GM12878 (cell line): ENCODE results near the gene STXBP3. TPM values are rescaled to one million over a fixed set of nuclear protein-coding genes. Genes with fewer than 3 reads are reported as not detected.
"Not testable (repeated sequence)": the region's sequence is repeated elsewhere in the genome, so short reads cannot be mapped to it uniquely, and the experiment has no call there.

Experiments
- ATAC-seq: fragments of 200-7000 bp; cut with Tn5 transposase; 3 replicates; pipeline ENCODE4 v1.9.1; 2020; ENCODE audit warnings: mild to moderate bottlenecking, moderate library complexity
- BruUV-seq: library from RNA; stranded (reverse); fragments of 400-500 nt; replicated peaks from 2 replicates; lab custom pipeline; 2021; lab: Mats Ljungman, UMichigan
- CTCF ChIA-PET: fragments of 300-600 bp; sonication (Branson Sonifier 250); formaldehyde crosslinking; extraction: SDS; loops from one replicate; lab custom pipeline; 2021; ENCODE audit warnings: inconsistent platforms; lab: Yijun Ruan, JAX
- POLR2A ChIA-PET: fragments of 350-600 bp; formaldehyde crosslinking; extraction: SDS; loops from one replicate; lab custom pipeline; 2021; ENCODE audit warnings: inconsistent platforms; lab: Charles Lee
- RAD21 ChIA-PET: fragments of 300-600 bp; sonication (Branson Sonifier 250); formaldehyde crosslinking; loops from one replicate; lab custom pipeline; 2023; ENCODE audit warnings: antibody characterized with exemption; ENCODE audit not compliant: unreplicated experiment; lab: Charles Lee
- SMC1A ChIA-PET: fragments of 300-600 bp; sonication (Branson Sonifier 250); formaldehyde crosslinking; loops from one replicate; lab custom pipeline; 2023; ENCODE audit not compliant: unreplicated experiment, uncharacterized antibody; lab: Charles Lee
- DNase-seq: peaks from one replicate; pipeline ENCODE4 v3.0.0-alpha.2; 2011; ENCODE audit warnings: low read depth, low spot score
- FAIRE-seq: peaks from 3 replicates; lab custom pipeline; 2011; peaks lifted over from hg19 to GRCh38; lab: Jason Lieb, UNC
- H2AFZ ChIP-seq: 2 replicates; pipeline ENCODE4 v1.6.0; 2011; ENCODE audit warnings: low read depth, low read length, control low read depth; ENCODE audit not compliant: control insufficient read depth
- H3K27ac ChIP-seq: 2 replicates; pipeline ENCODE4 v1.5.1; 2011; ENCODE audit warnings: control low read depth; ENCODE audit not compliant: control insufficient read depth, insufficient read depth
- H3K27me3 ChIP-seq, 2 experiments: replicated peaks in 1 of 2; 2 replicates each; pipeline versions ENCODE4 v1.6.0 to v1.6.1; 2011; ENCODE audit warnings: low read length in 1 of 2; ENCODE audit not compliant: control insufficient read depth in 2 of 2, insufficient read depth in 2 of 2
- H3K36me3 ChIP-seq, 2 experiments: 2 replicates each; pipeline ENCODE4 v1.5.1; 2011; ENCODE audit warnings: low read length in 1 of 2; ENCODE audit not compliant: control insufficient read depth in 2 of 2, insufficient read depth in 2 of 2
- H3K4me1 ChIP-seq: 2 replicates; pipeline ENCODE4 v1.6.1; 2011; ENCODE audit warnings: mild to moderate bottlenecking, low read length, moderate library complexity, mixed read lengths; ENCODE audit not compliant: control insufficient read depth, insufficient read depth
- H3K4me2 ChIP-seq: 2 replicates; pipeline ENCODE4 v1.6.0; 2011; ENCODE audit warnings: control low read depth; ENCODE audit not compliant: control insufficient read depth, insufficient read depth
- H3K4me3 ChIP-seq: fragments of 200-600 bp; sonication (generic); 2 replicates; pipeline ENCODE4 v1.5.1; 2016
- H3K79me2 ChIP-seq: 2 replicates; pipeline ENCODE4 v1.6.0; 2011; ENCODE audit warnings: low read length; ENCODE audit not compliant: control insufficient read depth, insufficient read depth
- H3K9ac ChIP-seq: 2 replicates; pipeline ENCODE4 v1.8.0; 2011; ENCODE audit warnings: low read length, control low read depth, mixed read lengths; ENCODE audit not compliant: control insufficient read depth, insufficient read depth
- H3K9me3 ChIP-seq: replicated peaks from 3 replicates; pipeline ENCODE4 v1.5.1; 2011; ENCODE audit warnings: mild to moderate bottlenecking, low read length; ENCODE audit not compliant: control insufficient read depth, insufficient read depth
- H4K20me1 ChIP-seq: 2 replicates; pipeline ENCODE4 v1.6.0; 2011; ENCODE audit not compliant: control insufficient read depth, insufficient read depth
- BCL3 ChIP-seq: IDR thresholded peaks from 2 replicates; pipeline ENCODE4 v1.6.1; 2011; ENCODE audit warnings: borderline replicate concordance, low read depth, mild to moderate bottlenecking, moderate library complexity, low read length; ENCODE audit not compliant: insufficient read depth, poor library complexity, severe bottlenecking
- BRCA1 ChIP-seq: IDR thresholded peaks from 2 replicates; pipeline ENCODE4 v1.6.1; 2011; ENCODE audit warnings: low read depth, low read length, improper control_type of control experiment
- CREM ChIP-seq: IDR thresholded peaks from 2 replicates; pipeline ENCODE4 v1.6.1; 2014; ENCODE audit warnings: antibody characterized with exemption, low read depth
- JUND ChIP-seq: IDR thresholded peaks from 2 replicates; pipeline ENCODE4 v1.6.1; 2012; ENCODE audit warnings: low read depth, mild to moderate bottlenecking, low read length, improper control_type of control experiment, moderate library complexity
- NR2C2 ChIP-seq: IDR thresholded peaks from 2 replicates; pipeline ENCODE4 v1.6.1; 2011; ENCODE audit warnings: borderline replicate concordance, low read depth; ENCODE audit not compliant: control insufficient read depth, insufficient read length
- NR2F1 ChIP-seq: fragments of 450-650 bp; conservative IDR thresholded peaks from 2 replicates; pipeline ENCODE4 v1.6.1; 2017; ENCODE audit warnings: mild to moderate bottlenecking
- PAX8 ChIP-seq: fragments of 450-650 bp; IDR thresholded peaks from 2 replicates; pipeline ENCODE4 v1.6.1; 2017; ENCODE audit warnings: mild to moderate bottlenecking, moderate library complexity
- RAD51 ChIP-seq: fragments of 450-650 bp; IDR thresholded peaks from 2 replicates; pipeline ENCODE4 v1.6.1; 2016; ENCODE audit warnings: moderate library complexity, mild to moderate bottlenecking, inconsistent platforms
- SMAD5 ChIP-seq: IDR thresholded peaks from 2 replicates; pipeline ENCODE4 v1.6.1; 2016; ENCODE audit warnings: antibody characterized with exemption, low read depth
- TCF12 ChIP-seq: IDR thresholded peaks from 2 replicates; pipeline ENCODE4 v1.6.1; 2011; ENCODE audit warnings: low read depth, mild to moderate bottlenecking, low read length
- ZZZ3 ChIP-seq: IDR thresholded peaks from 2 replicates; pipeline ENCODE4 v1.6.1; 2011; ENCODE audit warnings: low read depth; ENCODE audit not compliant: control insufficient read depth, insufficient read length
- WGBS: methylation state at CpG from one replicate; pipeline ENCODE4 v1.1.6; 2016; ENCODE audit warnings: low lambda C conversion rate; ENCODE audit not compliant: insufficient replicate concordance, insufficient coverage; ENCODE audit errors: missing lambda C conversion rate; 5-methylcytosine and 5-hydroxymethylcytosine counted together
- in situ Hi-C: fragments of 300-500 bp; cut with MboI; formaldehyde crosslinking; loops from 9 replicates; pipeline ENCODE4 v1.14.3; 2018; ENCODE audit warnings: mixed read lengths
- intact Hi-C: fragments of 100-400 bp; cut with micrococcal nuclease; formaldehyde crosslinking; loops from one replicate; pipeline ENCODE4 v1.14.2; 2022; ENCODE audit not compliant: unreplicated experiment
- polyA plus RNA-seq, 11 experiments: library from polyadenylated mRNA; depleted of rRNA in 4 of 11; unstranded in 6 of 11; stranded (reverse) in 5 of 11; fragments of >200 nt; fragmentation: Nextera tagmentation in 4 of 11; fragmentation: Illumina TruSeq in 1 of 11; extraction: Ambion mirVana in 4 of 11; extraction: Trizol in 1 of 11; gene quantifications; 1 replicate in 1 of 11; 2 replicates in 10 of 11; pipeline versions ENCODE4 v1.2.1 to v1.2.3, GENCODE V29; 2011 to 2016; ENCODE audit warnings: inconsistent platforms in 2 of 11, missing spikeins in 2 of 11, low read depth in 1 of 11
- total RNA-seq, 4 experiments: library from RNA; depleted of rRNA in 3 of 4; stranded (reverse); fragments of >200 nt in 3 of 4; fragmentation: Illumina TruSeq in 1 of 4; extraction: Trizol in 1 of 4; gene quantifications; 2 replicates each; pipeline versions ENCODE4 v1.2.1 to v1.2.3, GENCODE V29; 2013 to 2021
- TF ChIP-seq, protein P1 (sequence below): fragments of 450-650 bp; IDR thresholded peaks from 2 replicates; pipeline ENCODE4 v1.6.1; 2016; ENCODE audit warnings: mild to moderate bottlenecking

The STXBP3 gene
- total and polyA plus RNA-seq, 10 of the 15 experiments (the other 5 are each of a cell fraction or from before 2014, with no cell fraction given) = 19.6 to 35.1 (median 27.3) TPM

GRCh38 chr1:108780937-108781574 lies 34.6 kb downstream of the STXBP3 start (continued):
- TF ChIP-seq ZZZ3 (no peak), CREM (no peak), NR2F1 (no peak), PAX8 (no peak)

GRCh38 chr1:108781575-108781944 lies 35.1 kb downstream of the STXBP3 start:
- intact Hi-C loops, in situ Hi-C loops, H3K9ac ChIP-seq, BruUV-seq, H3K27ac ChIP-seq, H3K4me3 ChIP-seq, H2AFZ ChIP-seq, FAIRE-seq, ATAC-seq, H4K20me1 ChIP-seq, H3K4me1 ChIP-seq, H3K79me2 ChIP-seq, DNase-seq, H3K9me3 ChIP-seq, H3K27me3 ChIP-seq, RAD21 ChIA-PET, CTCF ChIA-PET, H3K36me3 ChIP-seq, H3K4me2 ChIP-seq: not testable (repeated sequence)
- 100% methylated on average over 1 of the region's 1 CpG for WGBS
- POLR2A ChIA-PET = interaction anchor here (0.5 kb wide), 1 partner anchor 167 kb away, joined by 3 read pairs; no protein-coding TSS in a partner anchor
- SMC1A ChIA-PET = interaction anchor here (0.6 kb wide), 1 partner anchor 193 kb away, joined by 3 read pairs; no protein-coding TSS in a partner anchor

DNA sequence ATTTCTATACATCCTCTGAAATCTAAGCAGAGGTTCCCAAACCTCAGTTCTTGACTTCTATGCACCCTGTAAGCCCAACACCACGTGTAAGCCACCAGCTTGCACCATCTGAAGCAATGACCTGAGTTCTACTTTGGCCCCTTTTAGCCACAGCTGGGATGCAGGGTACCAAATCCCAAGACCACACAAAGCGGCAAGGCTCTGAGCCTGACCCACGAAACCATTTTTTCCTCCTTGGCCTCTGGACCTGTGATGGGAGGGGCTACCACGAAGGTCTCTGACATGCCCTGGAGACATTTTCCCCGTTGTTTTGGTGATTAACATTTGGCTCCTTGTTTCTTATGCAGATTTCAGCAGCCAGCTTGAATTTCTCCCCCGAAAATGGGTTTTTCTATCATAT lies 38.8 kb downstream of the STXBP3 start:
- no peak overlapping the region for H3K4me2 ChIP-seq
- no peaks in the 10 kb centered on the region for H3K4me1 ChIP-seq
- BruUV-seq = no TSS peak
- DNase-seq (no peak), ATAC-seq (no peak), FAIRE-seq (no peak)
- H4K20me1 ChIP-seq = no peaks in the 10 kb centered on the region
- H3K4me3 ChIP-seq = no peak overlapping the region
- ChIA-PET RAD21 (no interaction called here), SMC1A (interaction anchor here (2.0 kb wide), 1 partner anchor 9 kb away, joined by 4 read pairs; no protein-coding TSS in a partner anchor), CTCF (no interaction called here), POLR2A (no interaction called here)
- intact Hi-C loops (no loop called here), in situ Hi-C loops (no loop called here)
- H2AFZ ChIP-seq = no peak overlapping the region
- H3K9ac ChIP-seq = no peak overlapping the region
- peaks cover 3 to 8% of the 10 kb centered on the region in 2 experiments; a peak in 3 of 4 replicates for H3K36me3 ChIP-seq
- H3K27ac ChIP-seq = no peak overlapping the region
- H3K79me2 ChIP-seq = no peaks in the 10 kb centered on the region
- no peaks in the 10 kb centered on the region for H3K27me3 ChIP-seq
- WGBS = 96% methylated on average over 6 of the region's 6 CpGs
- H3K9me3 ChIP-seq = peaks cover 9% of the 10 kb centered on the region
- TF ChIP-seq BRCA1 (no peak), TCF12 (no peak), JUND (no peak), RAD51 (no peak), SMAD5 (no peak), BCL3 (no peak), NR2C2 (no peak)
- TF ChIP-seq, protein P1, sequence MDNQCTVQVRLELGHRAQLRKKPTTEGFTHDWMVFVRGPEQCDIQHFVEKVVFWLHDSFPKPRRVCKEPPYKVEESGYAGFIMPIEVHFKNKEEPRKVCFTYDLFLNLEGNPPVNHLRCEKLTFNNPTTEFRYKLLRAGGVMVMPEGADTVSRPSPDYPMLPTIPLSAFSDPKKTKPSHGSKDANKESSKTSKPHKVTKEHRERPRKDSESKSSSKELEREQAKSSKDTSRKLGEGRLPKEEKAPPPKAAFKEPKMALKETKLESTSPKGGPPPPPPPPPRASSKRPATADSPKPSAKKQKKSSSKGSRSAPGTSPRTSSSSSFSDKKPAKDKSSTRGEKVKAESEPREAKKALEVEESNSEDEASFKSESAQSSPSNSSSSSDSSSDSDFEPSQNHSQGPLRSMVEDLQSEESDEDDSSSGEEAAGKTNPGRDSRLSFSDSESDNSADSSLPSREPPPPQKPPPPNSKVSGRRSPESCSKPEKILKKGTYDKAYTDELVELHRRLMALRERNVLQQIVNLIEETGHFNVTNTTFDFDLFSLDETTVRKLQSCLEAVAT = no peak
